ACC112 (cell line): ENCODE data around the gene MRTFB.
A peak's percentile ranks its signal among the peaks of the same experiment; 100 is the strongest.
"Not testable (repeated sequence)": the region's sequence is repeated elsewhere in the genome, so short reads cannot be mapped to it uniquely, and the experiment has no call there.

Experiments used
- H2AFZ ChIP-seq: fragments of 200-600 bp; sonication (generic); one replicate; pipeline ENCODE4 v1.6.0; 2017; ENCODE audit warnings: antibody characterized with exemption, low read length; ENCODE audit not compliant: unreplicated experiment
- H3K27ac ChIP-seq: fragments of 200-600 bp; sonication (generic); 2 replicates; pipeline ENCODE4 v1.5.1; 2014; ENCODE audit warnings: low read depth, mild to moderate bottlenecking, antibody characterized with exemption, low read length, moderate library complexity
- H3K27me3 ChIP-seq: fragments of 200-600 bp; sonication (generic); 2 replicates; pipeline ENCODE4 v1.6.1; 2014; ENCODE audit warnings: mild to moderate bottlenecking, antibody characterized with exemption, low read length, moderate library complexity, mixed read lengths; ENCODE audit not compliant: insufficient read depth
- H3K36me3 ChIP-seq: fragments of 200-600 bp; sonication (generic); 2 replicates; pipeline ENCODE4 v1.6.1; 2016; ENCODE audit warnings: mild to moderate bottlenecking, antibody characterized with exemption, low read length, moderate library complexity, mixed read lengths; ENCODE audit not compliant: insufficient read depth
- H3K4me1 ChIP-seq: fragments of 200-600 bp; sonication (generic); one replicate; pipeline ENCODE4 v1.6.1; 2016; ENCODE audit warnings: low read length, mixed read lengths; ENCODE audit not compliant: insufficient read depth, unreplicated experiment, control insufficient read depth
- H3K4me3 ChIP-seq: fragments of 200-600 bp; sonication (generic); 2 replicates; pipeline ENCODE4 v1.5.1; 2014; ENCODE audit warnings: mild to moderate bottlenecking, low read depth, low read length
- H3K79me2 ChIP-seq: fragments of 200-600 bp; sonication (generic); one replicate; pipeline ENCODE4 v1.6.0; 2016; ENCODE audit warnings: low read length; ENCODE audit not compliant: control insufficient read depth, unreplicated experiment, insufficient read depth

MRTFB gene

DNA sequence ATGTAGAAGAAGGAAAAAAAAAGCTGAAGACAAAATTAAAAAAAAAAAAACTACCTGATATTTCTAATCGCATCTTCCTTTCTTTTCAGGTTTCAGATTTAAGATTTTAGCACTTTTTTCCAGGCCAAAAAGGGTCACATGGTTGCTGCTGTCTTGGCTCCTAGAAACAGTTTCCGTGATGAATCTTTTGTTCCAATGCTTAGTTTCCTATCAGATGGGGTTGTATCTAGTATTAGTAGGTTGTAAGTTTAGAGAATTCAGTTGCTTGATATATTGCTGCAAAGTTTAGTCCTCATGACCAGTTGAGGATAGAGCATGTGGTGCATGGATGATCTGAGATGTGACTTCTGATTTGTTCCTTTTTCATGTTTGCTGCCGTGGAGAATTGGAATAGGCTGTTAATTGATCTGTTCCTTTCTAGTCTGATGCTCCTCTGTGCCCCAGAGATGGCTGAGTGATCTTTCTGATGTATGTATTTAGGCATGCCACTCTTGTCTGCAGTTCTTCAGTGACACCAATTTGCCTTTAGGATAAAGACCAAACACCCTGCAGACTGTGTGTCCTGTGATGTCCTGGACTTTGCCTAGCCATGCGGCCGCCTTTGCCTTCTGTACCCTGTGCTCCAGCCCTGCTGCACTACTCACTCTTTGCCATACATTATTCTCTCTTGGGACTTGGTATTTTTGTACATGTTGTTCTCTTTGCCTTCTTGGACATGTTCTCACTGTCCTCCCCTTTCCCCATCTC is 94.0 kb downstream of the MRTFB start:
- Histone ChIP-seq H3K27ac (no peak overlapping the region), H3K4me1 (no peaks in the 10 kb centered on the region), H3K36me3 (no peaks in the 10 kb centered on the region), H2AFZ (no peak overlapping the region), H3K79me2 (no peaks in the 10 kb centered on the region), H3K27me3 (no peaks in the 10 kb centered on the region), H3K4me3 (no peak overlapping the region)

DNA sequence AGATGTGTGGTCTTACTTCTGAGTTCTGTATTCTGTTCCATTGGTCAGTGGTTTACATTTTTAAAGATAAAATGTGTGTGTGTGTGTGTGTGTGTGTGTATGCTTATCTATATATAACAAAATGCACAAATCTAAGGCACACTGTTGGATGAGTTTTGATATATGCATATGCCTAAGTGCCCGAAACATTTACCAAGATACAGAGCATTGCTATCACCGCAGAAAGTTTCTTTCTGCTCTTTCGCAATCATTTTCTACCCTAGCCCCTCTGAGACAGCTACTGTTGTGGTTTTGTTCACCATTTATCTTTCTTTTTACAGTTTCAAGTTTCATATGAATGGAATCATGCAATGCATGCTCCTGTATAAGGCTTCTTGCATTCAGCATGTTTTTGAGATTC is 97.0 kb downstream of the MRTFB start:
- Histone ChIP-seq H3K79me2 (no peaks in the 10 kb centered on the region), H3K36me3 (no peaks in the 10 kb centered on the region), H3K27ac (no peak overlapping the region), H3K27me3 (no peaks in the 10 kb centered on the region), H2AFZ (no peak overlapping the region), H3K4me3 (no peak overlapping the region), H3K4me1 (peaks cover 10% of the 10 kb centered on the region)

DNA sequence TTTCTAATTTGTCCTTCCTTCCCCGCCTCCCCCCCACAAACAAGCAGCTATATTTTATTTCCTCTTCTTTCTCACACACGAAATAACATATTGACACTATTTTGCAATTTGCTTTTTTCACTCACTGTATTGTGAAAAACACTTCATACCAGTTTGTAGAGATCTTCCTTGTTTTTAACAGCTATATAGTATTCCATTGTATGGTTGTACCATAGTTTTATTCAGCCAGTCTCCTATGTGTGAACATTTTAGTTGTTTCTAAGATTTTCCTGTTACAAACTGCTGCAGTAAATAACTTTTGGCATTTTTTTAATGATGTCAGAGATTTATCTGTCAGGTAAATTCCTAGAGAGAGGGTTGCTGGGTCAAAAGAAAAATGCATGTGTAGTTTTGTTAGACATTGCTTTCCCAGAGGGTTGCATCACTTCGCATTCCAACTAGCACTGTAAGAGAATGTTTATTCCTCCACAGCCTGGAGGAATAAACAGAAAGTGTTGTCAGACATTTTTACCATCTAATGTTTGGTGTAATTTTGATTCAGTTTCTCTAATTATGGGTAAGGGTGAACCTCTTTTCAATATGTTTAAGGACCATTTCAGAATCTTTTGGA is 101.2 kb downstream of the MRTFB start:
- Histone ChIP-seq H3K4me3 (no peak overlapping the region), H2AFZ (no peak overlapping the region), H3K27ac (peak overlapping the region; percentile 53), H3K79me2 (no peaks in the 10 kb centered on the region), H3K27me3 (no peaks in the 10 kb centered on the region), H3K36me3 (no peaks in the 10 kb centered on the region), H3K4me1 (peaks cover 11% of the 10 kb centered on the region)

DNA sequence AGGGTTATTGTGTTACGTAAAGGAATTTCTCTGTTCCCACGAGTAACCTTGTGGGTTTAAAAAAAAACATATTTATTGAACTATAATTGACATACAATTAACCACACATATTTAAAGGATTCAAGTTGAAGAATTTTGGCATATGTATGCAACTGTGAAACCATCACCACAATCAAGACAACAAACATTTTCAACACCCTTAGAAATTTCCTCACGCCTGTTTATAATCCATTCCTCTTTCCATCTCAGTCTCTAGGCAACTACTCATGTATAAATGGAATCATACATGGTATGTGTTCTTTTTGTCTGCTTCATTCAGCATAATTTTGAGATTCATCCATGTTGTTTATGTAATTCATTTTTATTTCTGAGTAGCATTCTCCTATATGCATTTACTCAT is 104.0 kb downstream of the MRTFB start:
- Histone ChIP-seq H3K27me3 (no peaks in the 10 kb centered on the region), H3K4me3 (no peak overlapping the region), H3K36me3 (no peaks in the 10 kb centered on the region), H2AFZ (no peak overlapping the region), H3K4me1 (peaks cover 20% of the 10 kb centered on the region), H3K79me2 (no peaks in the 10 kb centered on the region), H3K27ac (no peak overlapping the region)

GRCh38 chr16:14177704-14178103 is 106.6 kb downstream of the MRTFB start:
- Histone ChIP-seq H3K27ac (no peak overlapping the region), H2AFZ (no peak overlapping the region), H3K27me3 (no peaks in the 10 kb centered on the region), H3K36me3 (no peaks in the 10 kb centered on the region), H3K4me1 (peaks cover 40% of the 10 kb centered on the region), H3K4me3 (no peak overlapping the region), H3K79me2 (no peaks in the 10 kb centered on the region)

- Histone ChIP-seq H3K4me3 (no peak overlapping the region), H3K27me3 (no peaks in the 10 kb centered on the region), H3K4me1 (peaks cover 35% of the 10 kb centered on the region), H3K79me2 (no peaks in the 10 kb centered on the region), H3K36me3 (no peaks in the 10 kb centered on the region), H2AFZ (no peak overlapping the region), H3K27ac (no peak overlapping the region)
These were observed 108.0 kb downstream of the MRTFB start for GRCh38 chr16:14179116-14179515.

DNA sequence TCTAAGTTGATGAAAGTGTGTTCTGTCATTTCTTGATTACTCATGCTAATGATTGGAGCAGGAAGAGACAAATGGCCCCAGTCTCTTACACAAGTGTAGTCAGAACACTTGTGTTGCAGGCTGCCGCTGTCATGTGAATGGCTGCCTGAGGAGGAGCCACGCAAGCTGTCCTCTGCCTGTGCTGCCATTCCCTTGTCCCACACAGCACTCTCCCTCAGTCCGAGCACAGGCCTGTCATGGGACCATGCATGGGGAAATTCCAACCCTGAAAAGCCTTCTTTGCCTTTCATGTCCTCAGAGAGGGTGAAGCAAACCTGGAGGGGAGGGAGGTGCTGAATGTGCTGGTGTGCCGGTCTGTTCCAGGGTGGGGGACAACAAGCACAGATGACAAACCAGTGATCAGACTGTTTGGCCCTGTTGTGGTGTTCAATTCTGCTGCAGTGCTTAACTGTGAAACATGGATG is 109.4 kb downstream of the MRTFB start:
- H3K27ac ChIP-seq, result peak overlapping the region; percentile 94
- H3K79me2 ChIP-seq, result no peaks in the 10 kb centered on the region
- H3K36me3 ChIP-seq, result no peaks in the 10 kb centered on the region
- no peaks in the 10 kb centered on the region for H3K27me3 ChIP-seq
- H2AFZ ChIP-seq, result no peak overlapping the region
- H3K4me1 ChIP-seq, result peaks cover 44% of the 10 kb centered on the region
- no peak overlapping the region for H3K4me3 ChIP-seq

- H3K4me1 ChIP-seq, result peaks cover 53% of the 10 kb centered on the region
- H3K4me3 ChIP-seq, result no peak overlapping the region; the same call in 1 of the 2 replicates
- H3K36me3 ChIP-seq, result no peaks in the 10 kb centered on the region
- H3K27me3 ChIP-seq, result no peaks in the 10 kb centered on the region
- no peaks in the 10 kb centered on the region for H3K79me2 ChIP-seq
- no peak overlapping the region for H2AFZ ChIP-seq
- peak overlapping the region; percentile 94 for H3K27ac ChIP-seq
These were observed 110.4 kb downstream of the MRTFB start for GRCh38 chr16:14181371-14182050.

DNA sequence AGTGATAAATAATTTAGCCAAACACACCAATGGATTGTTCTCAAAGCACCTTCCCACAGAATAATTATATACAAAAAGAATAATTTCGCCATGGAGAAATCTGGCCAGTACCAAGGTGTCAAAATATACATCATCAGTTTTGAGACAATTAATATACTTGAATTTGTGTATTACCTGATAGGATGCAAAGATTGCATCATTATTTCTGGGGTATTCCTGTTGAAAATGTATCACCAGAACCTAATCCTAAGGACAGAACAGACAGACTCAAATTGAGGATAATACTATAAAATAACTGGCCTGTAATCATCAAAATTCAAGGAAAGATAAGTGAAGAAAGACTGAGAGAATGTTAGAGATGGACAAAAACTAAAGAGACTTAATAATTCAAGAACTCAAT is 111.9 kb downstream of the MRTFB start:
- Histone ChIP-seq H3K4me1 (peaks cover 58% of the 10 kb centered on the region), H3K27me3 (no peaks in the 10 kb centered on the region), H3K4me3 (no peak overlapping the region), H3K36me3 (no peaks in the 10 kb centered on the region), H3K79me2 (peaks cover 2% of the 10 kb centered on the region), H3K27ac (0 out of 2 replicates have a peak overlapping the region, but pooled peaks have one; percentile 94), H2AFZ (no peak overlapping the region)

DNA sequence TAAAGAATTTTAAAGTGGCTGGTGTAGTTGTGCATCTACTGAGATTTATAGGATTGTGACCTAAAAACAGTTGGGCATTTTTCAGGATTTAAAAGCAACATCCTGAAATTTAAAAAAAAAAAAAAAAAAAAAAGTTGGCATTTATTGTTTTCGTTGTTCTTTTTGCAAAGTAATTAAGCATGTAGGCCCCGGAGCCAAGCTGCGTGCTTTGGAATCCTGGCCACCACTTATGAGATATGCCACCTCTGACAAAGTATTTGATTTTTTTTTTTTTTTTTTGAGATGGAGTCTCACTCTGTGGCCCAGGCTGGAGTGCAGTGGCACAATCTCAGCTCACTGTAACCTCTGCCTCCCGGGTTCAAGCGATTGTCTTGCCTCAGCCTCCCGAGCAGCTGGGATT is 112.8 kb downstream of the MRTFB start:
- H3K27ac ChIP-seq, H3K36me3 ChIP-seq, H3K4me3 ChIP-seq, H2AFZ ChIP-seq, H3K27me3 ChIP-seq, H3K79me2 ChIP-seq: not testable (repeated sequence)
- peaks cover 58% of the 10 kb centered on the region for H3K4me1 ChIP-seq
